Measurements from ENCODE around the gene OGA. TPM values are rescaled to one million over a fixed set of nuclear protein-coding genes. Genes with fewer than 3 reads are reported as not detected.
A peak's percentile ranks its signal among the peaks of the same experiment; 100 is the strongest.

The OGA gene
- total and polyA plus RNA-seq, 9 of the 15 experiments (the other 6 are each of a cell fraction or from before 2014, with no cell fraction given) = 13.5 to 73.5 (median 59.5) TPM

- no peak for TF ChIP-seq USF1 (CRISPR knock-in tag; IDR thresholded peaks at IDR 0.05)
- TF ChIP-seq AFF4 (CRISPR knock-in tag; IDR thresholded peaks at IDR 0.05) = no peak
- TF ChIP-seq NCOR1 (IDR thresholded peaks at IDR 0.05) = no peak
- no peak for TF ChIP-seq SETDB1 (IDR thresholded peaks at IDR 0.05; ENCODE audit: low read length)
- no peak for TF ChIP-seq NR4A1 (CRISPR knock-in tag; IDR thresholded peaks at IDR 0.05)
- TF ChIP-seq NR4A1 (tag; IDR thresholded peaks at IDR 0.05) = no peak
- TF ChIP-seq CTCFL (IDR thresholded peaks at IDR 0.05; ENCODE audit: borderline replicate concordance, insufficient read depth, low read depth, low read length, poor library complexity, severe bottlenecking) = peak; percentile 71
- no peak for TF ChIP-seq ZNF436 (CRISPR knock-in tag; IDR thresholded peaks at IDR 0.05)
- no peak for TF ChIP-seq DDX20 (tag; IDR thresholded peaks at IDR 0.05; ENCODE audit: low read depth)
- TF ChIP-seq C11orf30 (IDR thresholded peaks at IDR 0.05; ENCODE audit: low read depth) = no peak
- no peak for TF ChIP-seq TBP (optimal IDR thresholded peaks at IDR 0.05; ENCODE audit: low read depth, low read length)
- TF ChIP-seq TAF1 (IDR thresholded peaks at IDR 0.05; ENCODE audit: control insufficient read depth, extremely low read depth, insufficient read depth, low read length, severe bottlenecking) = no peak
- no peak for TF ChIP-seq ZNF75A (CRISPR knock-in tag; IDR thresholded peaks at IDR 0.05)
- no peak for TF ChIP-seq ZNF518B (CRISPR knock-in tag; IDR thresholded peaks at IDR 0.05)
- peak in 1 of 2 experiments; percentile 64; a peak in 1 of 4 replicates for TF ChIP-seq MAZ (CRISPR knock-in tag; conservative IDR thresholded peaks at IDR 0.05 in 1 of 2, IDR thresholded peaks at IDR 0.05 in 1 of 2)
- TF ChIP-seq MECOM (CRISPR knock-in tag; IDR thresholded peaks at IDR 0.05) = no peak
Measured at GRCh38 chr10:101840741-101841453, 22.7 kb upstream of the OGA start (continued).

Measured in K562 (cell line).